SK-N-MC (cell line): ENCODE measurements around the gene FH.

Experiments
- EZH2 ChIP-seq: fragments of 200-600 bp; sonication (generic); IDR thresholded peaks from one replicate; pipeline ENCODE4 v1.6.1; 2017; ENCODE audit warnings: antibody characterized with exemption
- FOXP2 ChIP-seq: optimal IDR thresholded peaks from 2 replicates; pipeline ENCODE3; 2011; ENCODE audit warnings: mild to moderate bottlenecking, moderate library complexity; ENCODE audit not compliant: insufficient read depth; ENCODE audit errors: extremely low read length, control extremely low read depth
- POLR2AphosphoS5 ChIP-seq: IDR thresholded peaks from 2 replicates; pipeline ENCODE4 v1.6.1; 2012; ENCODE audit warnings: mild to moderate bottlenecking, low read depth, low read length, borderline replicate concordance

- TF ChIP-seq POLR2AphosphoS5 (no peak), EZH2 (no peak), FOXP2 (no peak)
Measured at GRCh38 chr1:241465673-241466072, 53.9 kb downstream of the FH start.
